CD14-positive monocyte (primary cell): ENCODE data around the gene SYCE1. TPM values are rescaled to one million over a fixed set of nuclear protein-coding genes. Genes with fewer than 3 reads are reported as not detected.

Experiments
- DNase-seq, 3 donors: peaks; one replicate each; pipeline ENCODE4 v3.0.0-alpha.2; 2011 to 2022
- H2AFZ ChIP-seq: 2 replicates; pipeline ENCODE4 v1.6.0; 2012; ENCODE audit warnings: mild to moderate bottlenecking, low read depth, low read length, inconsistent platforms; ENCODE audit not compliant: insufficient read depth, poor library complexity, severe bottlenecking
- H3K27ac ChIP-seq, 2 donors: 1 replicate in 1 of 2; 2 replicates in 1 of 2; pipeline ENCODE4 v1.5.1; 2012 to 2013; ENCODE audit warnings: low read length in 2 of 2, control low read depth in 1 of 2, inconsistent platforms in 1 of 2, low read depth in 1 of 2, mild to moderate bottlenecking in 1 of 2
- H3K27me3 ChIP-seq, 2 donors: one replicate each; pipeline versions ENCODE4 v1.6.0 to v1.6.1; 2011 to 2013; ENCODE audit warnings: low read length in 2 of 2; ENCODE audit not compliant: control insufficient read depth in 2 of 2, insufficient read depth in 2 of 2
- H3K36me3 ChIP-seq, 2 donors: replicated peaks in 1 of 2; 1 replicate in 1 of 2; 2 replicates in 1 of 2; pipeline versions ENCODE4 v1.5.1 to v1.6.1; 2012 to 2013; ENCODE audit warnings: low read length in 2 of 2, control low read depth in 1 of 2, inconsistent platforms in 1 of 2, mild to moderate bottlenecking in 1 of 2; ENCODE audit not compliant: insufficient read depth in 2 of 2, control insufficient read depth in 1 of 2
- H3K4me1 ChIP-seq, 2 donors: 1 replicate in 1 of 2; 2 replicates in 1 of 2; pipeline versions ENCODE4 v1.5.1 to v1.6.1; 2012 to 2013; ENCODE audit warnings: low read length in 2 of 2, control low read depth in 1 of 2, inconsistent platforms in 1 of 2, mild to moderate bottlenecking in 1 of 2, moderate library complexity in 1 of 2; ENCODE audit not compliant: insufficient read depth in 2 of 2, control insufficient read depth in 1 of 2
- H3K4me2 ChIP-seq: replicated peaks from 2 replicates; pipeline ENCODE3; 2012; ENCODE audit warnings: low read length, moderate library complexity, mild to moderate bottlenecking; ENCODE audit not compliant: poor library complexity, severe bottlenecking; ENCODE audit errors: extremely low read depth
- H3K4me3 ChIP-seq, 3 experiments: fragments of 200-600 bp in 1 of 3; sonication (generic) in 1 of 3; replicated peaks in 1 of 3; 1 replicate in 2 of 3; 2 replicates in 1 of 3; pipeline ENCODE4 v1.5.1; 2011 to 2013; ENCODE audit warnings: low read length in 3 of 3, mild to moderate bottlenecking in 3 of 3, control low read depth in 2 of 3, low read depth in 2 of 3, inconsistent platforms in 1 of 3, moderate library complexity in 1 of 3
- H3K79me2 ChIP-seq: 2 replicates; pipeline ENCODE4 v1.6.0; 2012; ENCODE audit warnings: mild to moderate bottlenecking, control low read depth, inconsistent platforms, low read length, moderate library complexity; ENCODE audit not compliant: insufficient read depth
- H3K9ac ChIP-seq: 2 replicates; pipeline ENCODE4 v1.6.0; 2017; ENCODE audit warnings: low read length, mild to moderate bottlenecking; ENCODE audit not compliant: insufficient read depth, poor library complexity, severe bottlenecking
- H3K9me3 ChIP-seq, 2 donors: replicated peaks in 1 of 2; 1 replicate in 1 of 2; 2 replicates in 1 of 2; pipeline versions ENCODE4 v1.5.1 to v1.6.1; 2012 to 2013; ENCODE audit warnings: low read length in 2 of 2, control low read depth in 1 of 2; ENCODE audit not compliant: control insufficient read depth in 1 of 2, insufficient read depth in 1 of 2
- H4K20me1 ChIP-seq: 2 replicates; pipeline ENCODE4 v1.6.0; 2012; ENCODE audit warnings: mild to moderate bottlenecking, low read length, control low read depth, moderate library complexity; ENCODE audit not compliant: insufficient read depth
- H3K27ac Mint-ChIP-seq, 7 donors: one replicate each; pipeline ENCODE4 v1.8.0; 2020; ENCODE audit warnings: mild to moderate bottlenecking in 7 of 7, mixed read lengths in 7 of 7, moderate library complexity in 6 of 7, inconsistent platforms in 2 of 7
- H3K27me3 Mint-ChIP-seq, 3 donors: one replicate each; pipeline ENCODE4 v1.8.0; 2021 to 2022; ENCODE audit warnings: low read depth in 3 of 3, mild to moderate bottlenecking in 3 of 3, mixed read lengths in 3 of 3, moderate library complexity in 3 of 3, inconsistent platforms in 1 of 3
- H3K36me3 Mint-ChIP-seq, 2 donors: one replicate each; pipeline ENCODE4 v1.8.0; 2020; ENCODE audit warnings: mixed read lengths in 2 of 2, inconsistent platforms in 1 of 2, mild to moderate bottlenecking in 1 of 2
- H3K4me1 Mint-ChIP-seq: one replicate; pipeline ENCODE4 v1.8.0; 2020; ENCODE audit warnings: mild to moderate bottlenecking, mixed read lengths
- H3K4me3 Mint-ChIP-seq, 2 donors: one replicate each; pipeline ENCODE4 v1.8.0; 2020; ENCODE audit warnings: mild to moderate bottlenecking in 2 of 2, mixed read lengths in 2 of 2, moderate library complexity in 1 of 2
- H3K9me3 Mint-ChIP-seq, 7 donors: one replicate each; pipeline ENCODE4 v1.8.0; 2020 to 2022; ENCODE audit warnings: mixed read lengths in 7 of 7, mild to moderate bottlenecking in 6 of 7, moderate library complexity in 6 of 7, inconsistent platforms in 2 of 7
- CTCF ChIP-seq: fragments of 200-600 bp; IDR thresholded peaks from one replicate; pipeline ENCODE4 v1.8.0; 2022; ENCODE audit warnings: antibody characterized with exemption, mild to moderate bottlenecking
- WGBS: methylation state at CpG from one replicate; pipeline ENCODE4 v1.1.5; 2013; ENCODE audit warnings: missing lambda C conversion rate; ENCODE audit not compliant: insufficient coverage; 5-methylcytosine and 5-hydroxymethylcytosine counted together
- intact Hi-C, 2 donors: fragments of 100-400 bp; cut with micrococcal nuclease; formaldehyde crosslinking; loops; one replicate each; pipeline versions ENCODE4 v1.15.0 to v1.15.1; 2023
- polyA plus RNA-seq, 3 donors: library from polyadenylated mRNA; depleted of rRNA in 1 of 3; unstranded in 2 of 3; stranded (reverse) in 1 of 3; fragments of 300-500 nt in 2 of 3; fragments of >200 nt in 1 of 3; fragmentation: Illumina TruSeq in 2 of 3; gene quantifications; 1 replicate in 2 of 3; 2 replicates in 1 of 3; pipeline ENCODE4 v1.2.3, GENCODE V29; 2012 to 2021

The SYCE1 gene
- polyA plus RNA-seq, 3 donors = 0.12 TPM; not detected in 2

GRCh38 chr10:133592716-133593115 is 27.3 kb upstream of the SYCE1 start:
- Histone ChIP-seq H3K79me2 (no peaks in the 10 kb centered on the region), H3K4me1 (no peaks in the 10 kb centered on the region), H3K27me3 (peaks cover 0 to 6% of the 10 kb centered on the region in 2 donors), H3K27ac (no peak overlapping the region), H4K20me1 (no peaks in the 10 kb centered on the region), H3K4me2 (no peak overlapping the region), H3K4me3 (no peak overlapping the region), H3K9ac (no peak overlapping the region), H3K9me3 (no peaks in the 10 kb centered on the region), H2AFZ (no peak overlapping the region), H3K36me3 (no peaks in the 10 kb centered on the region)
- peaks cover 0 to 3% (median 1%) of the 10 kb centered on the region in 7 donors for H3K9me3 Mint-ChIP-seq
- H3K4me1 Mint-ChIP-seq = no peaks in the 10 kb centered on the region
- WGBS = 67% methylated on average over 2 of the region's 6 CpGs
- DNase-seq = no peak
- no peak for TF ChIP-seq CTCF
- H3K4me3 Mint-ChIP-seq = no peak overlapping the region
- peaks cover 6 to 34% (median 15%) of the 10 kb centered on the region in 3 donors for H3K27me3 Mint-ChIP-seq
- no peak overlapping the region for H3K27ac Mint-ChIP-seq
- no peaks in the 10 kb centered on the region for H3K36me3 Mint-ChIP-seq
- intact Hi-C loops = no loop called here

- Histone ChIP-seq H2AFZ (no peak overlapping the region), H3K4me1 (no peaks in the 10 kb centered on the region), H4K20me1 (no peaks in the 10 kb centered on the region), H3K4me2 (no peak overlapping the region), H3K9ac (no peak overlapping the region), H3K36me3 (no peaks in the 10 kb centered on the region), H3K9me3 (no peaks in the 10 kb centered on the region), H3K79me2 (no peaks in the 10 kb centered on the region), H3K27me3 (peaks cover 0 to 6% of the 10 kb centered on the region in 2 donors), H3K4me3 (no peak overlapping the region), H3K27ac (no peak overlapping the region)
- Mint-ChIP-seq H3K9me3 (peaks cover 0 to 4% (median 2%) of the 10 kb centered on the region in 7 donors), H3K4me3 (no peak overlapping the region), H3K27ac (no peak overlapping the region), H3K36me3 (no peaks in the 10 kb centered on the region), H3K4me1 (no peaks in the 10 kb centered on the region), H3K27me3 (peaks cover 4 to 27% (median 11%) of the 10 kb centered on the region in 3 donors)
- intact Hi-C loops = no loop called here
- TF ChIP-seq CTCF = no peak
- WGBS = 89% methylated on average over 8 of the region's 10 CpGs
- DNase-seq = no peak
Measured at GRCh38 chr10:133590970-133591359, 25.6 kb upstream of the SYCE1 start.
